ENCODE results near the gene PIP4K2A.

Gene PIP4K2A

GRCh38 chr10:22573820-22574569 is 140.4 kb downstream of the PIP4K2A start:
- no peaks in the 10 kb centered on the region for H3K9me3 ChIP-seq (ENCODE audit: control insufficient read depth, low read length)
- 68 to 82% methylated on average over 6 of the region's 7 CpGs for WGBS, 2 experiments (ENCODE audit: insufficient coverage in 2 of 2)

DNA sequence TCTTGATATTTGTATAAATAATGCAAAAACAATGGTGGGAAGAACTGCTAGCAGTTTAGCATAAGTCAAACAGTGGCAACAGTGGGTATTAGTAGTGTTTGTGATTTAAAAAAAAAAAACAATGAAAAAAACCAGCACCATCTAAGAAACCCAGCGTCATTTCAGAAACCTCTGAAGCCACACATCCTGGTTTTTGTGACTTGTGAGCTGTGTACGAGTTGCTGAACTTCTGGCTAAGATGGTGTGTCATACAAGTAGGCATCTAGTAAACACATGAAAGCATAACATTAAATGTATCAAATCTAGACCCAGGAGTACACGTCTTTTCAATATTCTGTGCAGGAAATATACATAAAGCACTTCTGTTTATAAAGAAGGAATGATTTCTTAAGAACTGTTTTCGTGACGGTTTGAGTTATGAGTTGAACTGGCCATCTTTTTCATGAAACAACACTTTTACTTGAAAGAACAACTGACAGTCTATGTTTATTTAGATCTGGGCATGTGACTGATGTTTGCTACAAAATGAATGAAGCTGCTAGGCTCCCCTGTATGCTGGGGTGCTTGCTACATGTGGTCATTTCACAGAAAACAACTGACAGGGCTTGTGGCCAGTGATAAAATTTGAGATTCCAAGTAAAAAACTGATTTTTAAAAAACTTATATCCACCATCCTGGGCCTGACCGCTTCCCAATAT is 143.5 kb downstream of the PIP4K2A start:
- no peak overlapping the region for H3K27ac ChIP-seq (ENCODE audit: low read depth, low read length, severe bottlenecking)
- peaks cover 77% of the 10 kb centered on the region for H3K36me3 ChIP-seq (ENCODE audit: control insufficient read depth, insufficient read depth, low read length)
- no peaks in the 10 kb centered on the region for H3K9me3 ChIP-seq (ENCODE audit: control insufficient read depth, low read length)
- H3K4me3 ChIP-seq (ENCODE audit: extremely low read depth, insufficient read depth, low read length, poor library complexity, severe bottlenecking) = no peak overlapping the region
- H3K4me1 ChIP-seq (ENCODE audit: control insufficient read depth, insufficient read depth, low read length, poor library complexity, severe bottlenecking) = no peaks in the 10 kb centered on the region
- 80 to 100% methylated on average over 1 of the region's 6 CpGs for WGBS, 2 experiments (ENCODE audit: insufficient coverage in 2 of 2)

More at GRCh38 chr10:22573820-22574569, 140.4 kb downstream of the PIP4K2A start:
- Histone ChIP-seq H3K4me1 (ENCODE audit: control insufficient read depth, insufficient read depth, low read length, poor library complexity, severe bottlenecking) (no peaks in the 10 kb centered on the region), H3K36me3 (ENCODE audit: control insufficient read depth, insufficient read depth, low read length) (peaks cover 76% of the 10 kb centered on the region), H3K4me3 (ENCODE audit: extremely low read depth, insufficient read depth, low read length, poor library complexity, severe bottlenecking) (no peak overlapping the region), H3K27ac (ENCODE audit: low read depth, low read length, severe bottlenecking) (no peak overlapping the region)

DNA sequence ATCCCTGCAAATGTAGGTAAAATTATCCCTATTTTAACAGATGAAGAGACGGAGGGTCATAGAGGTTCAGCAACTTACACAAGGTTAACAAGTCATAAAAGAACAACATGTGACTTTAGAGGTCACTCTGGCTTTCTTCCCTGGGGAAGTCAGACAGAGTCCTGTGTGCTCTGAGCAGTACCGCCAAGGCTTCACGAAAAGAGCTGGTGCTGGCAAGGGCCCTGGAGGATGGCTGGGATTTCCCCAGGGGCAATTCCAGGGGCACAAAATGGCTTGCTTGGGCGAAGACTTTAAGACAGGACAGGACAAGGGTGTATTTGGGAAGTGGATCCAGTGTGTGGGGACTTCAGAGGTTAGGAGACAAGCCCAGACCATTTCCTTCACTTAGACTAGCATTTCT is 144.1 kb downstream of the PIP4K2A start:
- no peaks in the 10 kb centered on the region for H3K9me3 ChIP-seq (ENCODE audit: control insufficient read depth, low read length)
- peaks cover 76% of the 10 kb centered on the region for H3K36me3 ChIP-seq (ENCODE audit: control insufficient read depth, insufficient read depth, low read length)
- no peak overlapping the region for H3K4me3 ChIP-seq (ENCODE audit: extremely low read depth, insufficient read depth, low read length, poor library complexity, severe bottlenecking)
- H3K4me1 ChIP-seq (ENCODE audit: control insufficient read depth, insufficient read depth, low read length, poor library complexity, severe bottlenecking) = no peaks in the 10 kb centered on the region
- no peak overlapping the region for H3K27ac ChIP-seq (ENCODE audit: low read depth, low read length, severe bottlenecking)
- 100% methylated on average over 3 to 4 of the region's 4 CpGs for WGBS, 2 experiments (ENCODE audit: insufficient coverage in 2 of 2)

- no peaks in the 10 kb centered on the region for H3K9me3 ChIP-seq (ENCODE audit: control insufficient read depth, low read length)
- 93 to 97% methylated on average over 7 of the region's 7 CpGs for WGBS, 2 experiments (ENCODE audit: insufficient coverage in 2 of 2)
- peaks cover 80% of the 10 kb centered on the region for H3K36me3 ChIP-seq (ENCODE audit: control insufficient read depth, insufficient read depth, low read length)
- H3K27ac ChIP-seq (ENCODE audit: low read depth, low read length, severe bottlenecking) = no peak overlapping the region
- no peaks in the 10 kb centered on the region for H3K4me1 ChIP-seq (ENCODE audit: control insufficient read depth, insufficient read depth, low read length, poor library complexity, severe bottlenecking)
- no peak overlapping the region for H3K4me3 ChIP-seq (ENCODE audit: extremely low read depth, insufficient read depth, low read length, poor library complexity, severe bottlenecking)
Measured at GRCh38 chr10:22568928-22569327, 145.4 kb downstream of the PIP4K2A start.

DNA sequence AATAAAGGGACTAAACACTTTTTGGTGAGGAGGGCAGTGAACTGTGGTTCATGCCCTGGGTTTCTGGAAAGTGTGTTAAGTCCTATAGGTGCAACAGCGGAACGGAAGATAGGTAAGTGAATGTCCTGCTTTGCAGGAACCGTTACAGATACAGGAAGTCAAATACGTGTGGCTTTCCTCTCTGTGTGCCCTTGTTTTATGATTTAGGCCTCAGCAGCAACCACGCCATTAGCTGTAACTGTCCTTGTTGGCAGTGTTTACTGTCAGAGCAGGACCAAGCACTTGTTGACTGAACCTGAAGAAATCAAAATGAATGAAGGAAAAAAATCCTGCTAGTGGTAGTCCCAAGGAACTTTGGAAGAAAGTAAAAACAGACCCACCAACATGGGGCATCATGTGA is 150.3 kb downstream of the PIP4K2A start:
- Histone ChIP-seq H3K36me3 (ENCODE audit: control insufficient read depth, insufficient read depth, low read length) (peaks cover 57% of the 10 kb centered on the region), H3K4me1 (ENCODE audit: control insufficient read depth, insufficient read depth, low read length, poor library complexity, severe bottlenecking) (no peaks in the 10 kb centered on the region), H3K27ac (ENCODE audit: low read depth, low read length, severe bottlenecking) (no peak overlapping the region), H3K4me3 (ENCODE audit: extremely low read depth, insufficient read depth, low read length, poor library complexity, severe bottlenecking) (no peak overlapping the region), H3K9me3 (ENCODE audit: control insufficient read depth, low read length) (no peaks in the 10 kb centered on the region)
- WGBS, 2 experiments (ENCODE audit: insufficient coverage in 2 of 2) = 94 to 95% methylated on average over 5 of the region's 5 CpGs

GRCh38 chr10:22561909-22562308 is 152.5 kb downstream of the PIP4K2A start:
- H3K4me1 ChIP-seq (ENCODE audit: control insufficient read depth, insufficient read depth, low read length, poor library complexity, severe bottlenecking) = no peaks in the 10 kb centered on the region
- no peak overlapping the region for H3K27ac ChIP-seq (ENCODE audit: low read depth, low read length, severe bottlenecking)
- peaks cover 36% of the 10 kb centered on the region for H3K36me3 ChIP-seq (ENCODE audit: control insufficient read depth, insufficient read depth, low read length)
- 61 to 96% methylated on average over 4 to 5 of the region's 5 CpGs for WGBS, 2 experiments (ENCODE audit: insufficient coverage in 2 of 2)
- H3K4me3 ChIP-seq (ENCODE audit: extremely low read depth, insufficient read depth, low read length, poor library complexity, severe bottlenecking) = no peak overlapping the region
- H3K9me3 ChIP-seq (ENCODE audit: control insufficient read depth, low read length) = no peaks in the 10 kb centered on the region

GRCh38 chr10:22560913-22561239 is 153.5 kb downstream of the PIP4K2A start:
- Histone ChIP-seq H3K9me3 (ENCODE audit: control insufficient read depth, low read length) (no peaks in the 10 kb centered on the region), H3K4me1 (ENCODE audit: control insufficient read depth, insufficient read depth, low read length, poor library complexity, severe bottlenecking) (no peaks in the 10 kb centered on the region), H3K27ac (ENCODE audit: low read depth, low read length, severe bottlenecking) (no peak overlapping the region), H3K36me3 (ENCODE audit: control insufficient read depth, insufficient read depth, low read length) (peaks cover 30% of the 10 kb centered on the region), H3K4me3 (ENCODE audit: extremely low read depth, insufficient read depth, low read length, poor library complexity, severe bottlenecking) (no peak overlapping the region)
- 67 to 81% methylated on average over 5 to 6 of the region's 6 CpGs for WGBS, 2 experiments (ENCODE audit: insufficient coverage in 2 of 2)

- H3K4me1 ChIP-seq (ENCODE audit: control insufficient read depth, insufficient read depth, low read length, poor library complexity, severe bottlenecking) = no peaks in the 10 kb centered on the region
- H3K4me3 ChIP-seq (ENCODE audit: extremely low read depth, insufficient read depth, low read length, poor library complexity, severe bottlenecking) = no peak overlapping the region
- H3K36me3 ChIP-seq (ENCODE audit: control insufficient read depth, insufficient read depth, low read length) = peaks cover 30% of the 10 kb centered on the region
- no peaks in the 10 kb centered on the region for H3K9me3 ChIP-seq (ENCODE audit: control insufficient read depth, low read length)
- WGBS, 2 experiments (ENCODE audit: insufficient coverage in 2 of 2) = 90 to 91% methylated on average over 12 to 14 of the region's 17 CpGs
- no peak overlapping the region for H3K27ac ChIP-seq (ENCODE audit: low read depth, low read length, severe bottlenecking)
Measured at GRCh38 chr10:22560096-22560912, 154.1 kb downstream of the PIP4K2A start.

DNA sequence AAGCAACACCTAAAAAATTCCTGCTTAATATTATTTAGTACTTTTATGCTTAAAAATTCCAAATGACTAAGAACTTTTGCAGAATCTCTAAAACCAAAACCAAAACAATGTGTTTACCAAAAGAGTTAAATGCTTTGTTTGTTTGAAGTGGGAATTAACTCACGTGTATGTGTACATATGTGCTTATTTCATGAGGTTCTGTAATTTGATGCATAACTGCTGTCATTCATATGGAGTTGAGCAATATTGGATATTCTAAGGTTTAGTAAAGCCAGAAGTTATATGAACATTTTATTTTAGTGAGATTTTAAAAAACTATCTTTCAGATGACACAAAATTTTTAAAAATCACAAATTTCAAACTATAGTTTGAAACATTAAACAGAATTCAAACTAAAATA is 157.1 kb downstream of the PIP4K2A start:
- no peak overlapping the region for H3K4me3 ChIP-seq (ENCODE audit: extremely low read depth, insufficient read depth, low read length, poor library complexity, severe bottlenecking)
- no peaks in the 10 kb centered on the region for H3K9me3 ChIP-seq (ENCODE audit: control insufficient read depth, low read length)
- peaks cover 12% of the 10 kb centered on the region for H3K36me3 ChIP-seq (ENCODE audit: control insufficient read depth, insufficient read depth, low read length)
- H3K4me1 ChIP-seq (ENCODE audit: control insufficient read depth, insufficient read depth, low read length, poor library complexity, severe bottlenecking) = peaks cover 5% of the 10 kb centered on the region
- WGBS, 2 experiments (ENCODE audit: insufficient coverage in 2 of 2) = 100% methylated on average over 1 of the region's 1 CpG; no CpG with 5 or more reads in 1 of the 2 experiments
- no peak overlapping the region for H3K27ac ChIP-seq (ENCODE audit: low read depth, low read length, severe bottlenecking)

DNA sequence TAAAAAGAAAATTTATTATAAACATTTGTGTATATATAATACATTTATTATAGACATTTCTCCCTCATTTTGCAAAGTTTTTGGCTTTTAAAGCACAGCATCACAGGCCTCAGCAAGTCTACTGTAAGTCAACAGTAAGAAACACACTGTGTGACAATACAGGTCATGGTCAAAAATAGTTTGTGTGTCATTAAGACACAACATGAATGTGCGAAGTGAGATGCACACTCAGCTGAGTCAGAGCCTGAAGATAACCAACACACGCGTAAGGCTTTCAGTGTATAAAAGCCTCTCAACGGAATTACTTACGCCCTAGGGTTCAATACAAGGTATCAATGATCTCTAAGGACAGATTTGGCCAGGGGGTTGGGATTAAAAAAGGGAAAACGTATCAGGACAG is 157.6 kb downstream of the PIP4K2A start:
- H3K9me3 ChIP-seq (ENCODE audit: control insufficient read depth, low read length) = no peaks in the 10 kb centered on the region
- peaks cover 5% of the 10 kb centered on the region for H3K4me1 ChIP-seq (ENCODE audit: control insufficient read depth, insufficient read depth, low read length, poor library complexity, severe bottlenecking)
- H3K27ac ChIP-seq (ENCODE audit: low read depth, low read length, severe bottlenecking) = no peak overlapping the region
- no peak overlapping the region for H3K4me3 ChIP-seq (ENCODE audit: extremely low read depth, insufficient read depth, low read length, poor library complexity, severe bottlenecking)
- 85 to 97% methylated on average over 6 of the region's 6 CpGs for WGBS, 2 experiments (ENCODE audit: insufficient coverage in 2 of 2)
- H3K36me3 ChIP-seq (ENCODE audit: control insufficient read depth, insufficient read depth, low read length) = peaks cover 12% of the 10 kb centered on the region

Measured in mesodermal cell (in vitro differentiated cells).